Hair follicular keratinocyte (primary cell): ENCODE data around the gene EPHA10. TPM values are rescaled to one million over a fixed set of nuclear protein-coding genes. Genes with fewer than 3 reads are reported as not detected.

Experiments used
- total RNA-seq: library from RNA; depleted of rRNA; stranded (reverse); fragments of >200 nt; gene quantifications from 2 replicates; pipeline ENCODE4 v1.2.3, GENCODE V29; 2015

The EPHA10 gene
- total RNA-seq: not detected in 2 replicates

DNA sequence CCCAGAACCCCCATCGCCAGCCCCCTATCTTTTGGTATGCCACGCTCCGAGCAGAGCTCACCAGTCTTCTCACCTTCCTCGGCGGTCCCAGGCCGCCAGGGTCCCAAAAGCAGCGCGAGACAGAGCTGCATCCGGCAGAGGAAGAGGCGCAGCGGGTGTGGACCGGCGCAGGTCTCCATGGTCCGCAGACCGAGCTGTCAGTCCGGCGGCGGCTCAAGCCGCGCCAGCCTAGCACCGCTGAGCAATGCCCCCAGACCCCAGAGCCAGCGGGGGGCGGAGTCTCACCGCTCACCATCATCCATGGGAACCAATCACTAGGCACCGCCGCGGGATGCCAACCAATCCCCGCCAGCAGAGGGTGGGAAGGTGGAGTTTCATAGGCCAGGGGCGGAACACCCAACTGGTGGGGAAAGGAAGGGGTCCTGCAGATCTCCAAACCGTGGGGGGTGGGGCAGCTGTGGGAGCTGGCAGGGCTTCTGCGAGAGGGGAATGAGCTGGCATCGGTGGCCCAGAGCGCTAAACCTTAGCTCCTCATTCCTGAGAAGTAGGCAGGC is at the start of gene EPHA10:
TSS of gene EPHA10 (minus strand) at position 233 of the 554 bp plus-strand sequence. CDS start at position 179, 54 bp downstream.

DNA sequence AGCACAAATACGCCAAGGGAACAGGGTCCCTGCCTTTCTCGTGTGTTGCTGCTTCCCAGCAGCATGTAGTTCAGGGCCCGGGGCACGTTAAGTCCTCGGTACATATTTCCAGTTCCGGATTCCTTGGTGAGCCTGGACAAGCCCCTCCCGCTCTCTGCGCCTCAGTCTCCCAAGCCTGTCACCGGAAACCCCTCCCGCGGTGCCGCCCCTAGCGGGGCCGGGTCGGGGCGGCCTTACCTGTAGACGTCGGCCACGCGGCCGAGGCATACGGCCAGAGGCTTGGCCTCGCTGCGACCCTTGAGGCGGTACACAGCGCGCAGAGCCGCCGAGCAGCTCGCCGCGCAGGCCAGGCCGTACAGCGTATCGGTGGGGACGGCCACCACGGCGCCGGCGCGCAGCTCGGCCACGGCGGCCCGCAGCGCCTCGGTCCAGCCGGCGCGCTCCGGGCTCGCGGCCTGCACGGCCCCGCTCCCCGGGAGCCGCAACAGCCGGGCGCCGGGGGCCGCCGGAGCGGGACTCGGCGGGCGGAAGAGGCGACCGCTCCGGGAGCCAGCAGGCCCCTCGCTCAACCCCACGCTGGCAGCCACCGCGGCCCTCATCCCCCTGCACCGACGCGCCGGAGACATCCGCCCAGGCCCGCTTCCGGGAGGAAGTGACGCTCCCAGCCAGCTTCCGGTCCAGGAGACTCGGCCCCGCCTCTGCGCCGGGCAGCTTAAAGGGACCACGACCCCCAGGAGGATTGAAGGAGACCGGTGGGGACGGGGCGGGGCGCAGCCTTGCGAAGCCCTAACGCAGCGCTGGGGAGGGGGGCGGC is 42.8 kb upstream of the EPHA10 start, which contains the start of the genes C1orf122 and YRDC:
TSS of gene C1orf122 (plus strand) at position 236 of the 814 bp plus-strand sequence. CDS start 615 bp downstream, outside the sequence.
TSS of gene YRDC (minus strand) at position 654 of the 814 bp plus-strand sequence. CDS start at position 626, 28 bp downstream.

DNA sequence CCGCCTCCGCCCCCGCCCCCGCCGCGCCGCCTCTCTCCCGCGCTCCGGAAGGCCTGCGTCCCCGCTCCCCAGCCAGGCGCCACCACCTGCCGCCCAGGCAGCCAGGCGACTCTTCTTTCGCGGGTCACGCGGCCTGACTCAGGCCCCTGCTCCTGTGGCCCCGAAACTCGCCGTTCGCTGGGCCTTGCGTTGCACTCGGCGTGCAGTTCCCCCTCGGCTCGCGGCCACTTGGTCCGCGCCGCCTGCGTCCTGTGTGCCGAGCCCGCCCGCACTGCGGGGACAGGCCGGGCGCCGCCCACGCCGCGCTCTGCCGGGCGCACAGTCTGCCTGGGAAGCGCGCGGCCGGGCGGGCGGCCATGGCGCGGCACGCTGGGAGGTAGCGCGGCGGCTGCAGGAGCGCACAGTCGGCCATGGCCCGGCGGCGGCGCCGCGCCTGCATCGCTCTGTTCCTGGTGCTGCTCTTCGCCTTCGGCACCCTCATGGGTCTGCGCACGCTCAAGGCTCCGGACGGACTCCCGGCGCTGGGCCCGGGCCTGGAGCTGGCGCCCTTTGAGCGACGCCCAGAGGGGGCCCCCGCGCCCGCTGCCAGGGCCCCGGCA is 29.0 kb upstream of the EPHA10 start, which contains the start of gene MANEAL:
TSS of gene MANEAL (plus strand) at position 75 of the 599 bp plus-strand sequence. CDS start at position 411, 336 bp downstream.

DNA sequence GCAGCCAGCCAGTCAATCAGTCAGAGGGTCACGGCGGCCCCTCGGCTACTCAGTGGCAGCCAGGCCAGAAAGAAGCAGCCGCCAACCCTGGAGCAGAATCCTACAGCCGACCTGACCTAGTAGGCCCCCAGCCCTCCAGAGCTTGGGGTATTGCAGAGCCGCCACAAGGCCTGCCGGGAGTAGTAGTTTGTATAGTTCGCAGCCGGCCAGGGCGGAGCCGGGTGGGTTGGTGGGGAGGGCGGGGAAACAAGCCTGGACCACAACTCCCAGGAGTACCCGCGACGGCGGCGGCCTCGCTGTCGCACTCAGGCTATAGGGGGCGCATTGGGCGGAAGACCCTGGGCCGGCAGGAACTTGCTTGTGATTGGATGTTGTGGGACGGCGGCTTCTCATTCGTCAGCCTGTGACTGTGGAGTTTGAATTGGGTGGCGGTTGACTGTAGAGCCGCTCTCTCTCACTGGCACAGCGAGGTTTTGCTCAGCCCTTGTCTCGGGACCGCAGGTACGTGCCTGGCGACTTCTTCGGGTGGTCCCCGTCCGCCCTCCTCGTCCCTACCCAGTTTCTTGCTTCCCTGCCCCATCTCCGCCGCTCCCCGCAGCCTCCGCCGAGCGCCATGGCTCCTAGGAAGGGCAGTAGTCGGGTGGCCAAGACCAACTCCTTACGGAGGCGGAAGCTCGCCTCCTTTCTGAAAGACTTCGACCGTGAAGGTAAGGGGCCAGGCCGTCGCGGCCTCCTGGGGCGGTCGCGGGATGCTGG is 72.7 kb downstream of the EPHA10 start, which contains the start of gene CDCA8:
TSS of gene CDCA8 (plus strand) at position 439 of the 756 bp plus-strand sequence. CDS start at position 614, 175 bp downstream.

Other genes starting within 250 kb of the EPHA10 start
- gene SNIP1, start 210.8 kb downstream of the EPHA10 start, total RNA-seq: 6.9 and 7.8 TPM in 2 replicates
- gene DNALI1, start 208.2 kb downstream of the EPHA10 start, total RNA-seq: 0.04 and 0.23 TPM in 2 replicates
- 38.6 and 69.4 TPM in 2 replicates for gene GNL2, start 169.2 kb downstream of the EPHA10 start, total RNA-seq
- gene RSPO1, start 130.2 kb downstream of the EPHA10 start, total RNA-seq: not detected in 2 replicates
- 13.4 and 34.4 TPM in 2 replicates for gene CDCA8, start 72.6 kb downstream of the EPHA10 start, total RNA-seq
- 0.15 and 0.78 TPM in 2 replicates for gene MANEAL, start 28.7 kb upstream of the EPHA10 start, total RNA-seq
- 85.9 and 103 TPM in 2 replicates for gene C1orf122, start 42.7 kb upstream of the EPHA10 start, total RNA-seq
- gene YRDC, start 43.1 kb upstream of the EPHA10 start, total RNA-seq: 29.6 and 33.6 TPM in 2 replicates
- 1.8 and 2.7 TPM in 2 replicates for gene MTF1, start 94.5 kb upstream of the EPHA10 start, total RNA-seq
- 5.6 and 5.9 TPM in 2 replicates for gene INPP5B, start 181.9 kb upstream of the EPHA10 start, total RNA-seq
- 42.4 and 56.8 TPM in 2 replicates for gene SF3A3, start 224.9 kb upstream of the EPHA10 start, total RNA-seq
- gene FHL3, start 240.4 kb upstream of the EPHA10 start, total RNA-seq: 17.1 and 19.5 TPM in 2 replicates
- 41.8 and 80.5 TPM in 2 replicates for gene UTP11, start 247.6 kb upstream of the EPHA10 start, total RNA-seq